Neural progenitor cell (in vitro differentiated cells): ENCODE data around the gene RNU2-63P.

Experiments
- EZH2 ChIP-seq: fragments of 200-600 bp; sonication (generic); IDR thresholded peaks from 2 replicates; pipeline ENCODE4 v1.6.1; 2017; ENCODE audit warnings: antibody characterized with exemption, mild to moderate bottlenecking, moderate library complexity
- TF ChIP-seq, protein P1 (sequence below): fragments of 200-600 bp; sonication (generic); IDR thresholded peaks from 2 replicates; pipeline ENCODE4 v1.5.1; 2017; ENCODE audit warnings: antibody characterized with exemption, mild to moderate bottlenecking

DNA sequence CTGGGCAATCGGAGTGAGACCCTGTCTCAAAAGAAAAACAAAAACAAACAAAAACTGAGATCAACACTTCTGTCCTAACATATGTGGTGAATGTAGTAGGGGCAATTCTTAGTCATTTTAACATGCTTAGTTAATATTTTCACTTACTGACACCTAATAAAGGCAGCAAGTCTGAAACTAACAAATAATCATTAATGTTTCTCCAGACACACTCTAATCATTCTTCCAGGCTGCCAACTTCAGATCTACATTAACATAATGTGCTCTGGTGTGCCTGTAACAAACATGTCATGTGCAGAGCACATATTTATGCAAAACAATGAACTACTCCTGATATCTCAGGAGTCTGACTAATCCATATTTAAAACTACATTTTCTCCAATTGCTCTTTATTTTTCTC is 33.3 kb upstream of the RNU2-63P start:
- TF ChIP-seq, protein P1, sequence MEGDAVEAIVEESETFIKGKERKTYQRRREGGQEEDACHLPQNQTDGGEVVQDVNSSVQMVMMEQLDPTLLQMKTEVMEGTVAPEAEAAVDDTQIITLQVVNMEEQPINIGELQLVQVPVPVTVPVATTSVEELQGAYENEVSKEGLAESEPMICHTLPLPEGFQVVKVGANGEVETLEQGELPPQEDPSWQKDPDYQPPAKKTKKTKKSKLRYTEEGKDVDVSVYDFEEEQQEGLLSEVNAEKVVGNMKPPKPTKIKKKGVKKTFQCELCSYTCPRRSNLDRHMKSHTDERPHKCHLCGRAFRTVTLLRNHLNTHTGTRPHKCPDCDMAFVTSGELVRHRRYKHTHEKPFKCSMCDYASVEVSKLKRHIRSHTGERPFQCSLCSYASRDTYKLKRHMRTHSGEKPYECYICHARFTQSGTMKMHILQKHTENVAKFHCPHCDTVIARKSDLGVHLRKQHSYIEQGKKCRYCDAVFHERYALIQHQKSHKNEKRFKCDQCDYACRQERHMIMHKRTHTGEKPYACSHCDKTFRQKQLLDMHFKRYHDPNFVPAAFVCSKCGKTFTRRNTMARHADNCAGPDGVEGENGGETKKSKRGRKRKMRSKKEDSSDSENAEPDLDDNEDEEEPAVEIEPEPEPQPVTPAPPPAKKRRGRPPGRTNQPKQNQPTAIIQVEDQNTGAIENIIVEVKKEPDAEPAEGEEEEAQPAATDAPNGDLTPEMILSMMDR = no peak
- TF ChIP-seq EZH2 = no peak
